GM10266 (cell line): Measurements from ENCODE around the gene SERINC4.

Experiments used
- DNase-seq: peaks from one replicate; pipeline ENCODE4 v3.0.0; 2012; ENCODE audit errors: extremely low spot score
- CTCF ChIP-seq: IDR thresholded peaks from 2 replicates; pipeline ENCODE4 v1.5.1; 2012; ENCODE audit warnings: mild to moderate bottlenecking, low read depth; ENCODE audit not compliant: control insufficient read depth, insufficient read depth; ENCODE audit errors: missing control alignments

The SERINC4 gene

GRCh38 chr15:43799209-43799944 lies 643 bp downstream of the SERINC4 start:
- TF ChIP-seq CTCF = peak; percentile 7
- no peak for DNase-seq

- TF ChIP-seq CTCF = no peak
- DNase-seq = no peak
Observed at GRCh38 chr15:43796566-43796965, 3.5 kb downstream of the SERINC4 start.

GRCh38 chr15:43795997-43796396 lies 4.0 kb downstream of the SERINC4 start:
- DNase-seq = no peak

GRCh38 chr15:43795197-43795596 lies 4.8 kb downstream of the SERINC4 start:
- no peak for DNase-seq
- TF ChIP-seq CTCF = no peak

More at GRCh38 chr15:43795997-43796396, 4.0 kb downstream of the SERINC4 start:
- TF ChIP-seq CTCF = no peak

- TF ChIP-seq CTCF = no peak
- no peak for DNase-seq
Observed at GRCh38 chr15:43794269-43795037, 5.6 kb downstream of the SERINC4 start.

GRCh38 chr15:43793647-43794046 lies 6.4 kb downstream of the SERINC4 start:
- DNase-seq = no peak
- no peak for TF ChIP-seq CTCF
